HG03439 (cell line): ENCODE data around the gene CELA2A.
"Not testable (repeated sequence)": the region's sequence is repeated elsewhere in the genome, so short reads cannot be mapped to it uniquely, and the experiment has no call there.

ENCODE experiments used
- ATAC-seq: cut with Tn5 transposase; IDR thresholded peaks from one replicate; pipeline ENCODE4 v1.9.1; 2021; ENCODE audit warnings: mild to moderate bottlenecking, moderate library complexity; ENCODE audit not compliant: unreplicated experiment

The CELA2A gene

GRCh38 chr1:15424981-15425380 is 31.6 kb upstream of the CELA2A start:
- no peak for ATAC-seq

DNA sequence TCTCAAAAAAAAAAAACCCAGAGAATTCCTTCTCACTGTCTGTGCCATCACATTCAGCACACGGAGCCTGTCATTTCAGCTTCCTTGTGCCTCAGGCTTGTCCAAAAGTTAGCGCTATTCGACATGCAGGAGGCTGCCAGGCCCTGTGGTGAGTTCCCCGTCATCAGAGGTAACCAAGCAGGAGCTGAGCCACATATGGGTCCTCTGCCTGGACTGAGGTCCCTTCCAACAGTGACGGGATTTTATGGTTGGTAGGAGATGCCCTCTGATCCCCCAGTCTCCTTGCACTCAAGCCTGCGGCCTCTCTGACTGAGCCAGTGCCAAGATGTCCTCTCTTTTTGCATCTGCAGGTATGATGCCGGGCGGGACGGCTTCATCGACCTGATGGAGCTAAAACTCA is 31.0 kb upstream of the CELA2A start:
- no peak for ATAC-seq

DNA sequence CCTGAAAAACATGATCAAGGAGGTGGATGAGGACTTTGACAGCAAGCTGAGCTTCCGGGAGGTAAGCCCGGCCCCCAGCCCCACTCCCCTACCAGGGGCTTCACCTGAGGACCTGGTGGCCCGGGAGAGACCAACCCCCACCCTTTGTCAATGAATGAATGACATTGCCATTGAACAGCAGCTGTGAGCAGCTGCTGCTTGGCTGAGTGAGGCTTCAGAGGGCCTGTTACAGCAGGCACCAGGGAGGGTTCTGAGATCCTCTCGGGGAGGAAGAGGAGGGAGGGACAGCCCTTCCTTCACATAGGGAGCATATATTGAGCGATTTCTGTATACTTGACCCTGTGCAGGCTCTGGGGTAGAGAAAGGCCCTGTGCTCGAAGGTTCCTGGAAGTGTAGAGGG is 30.6 kb upstream of the CELA2A start:
- no peak for ATAC-seq

DNA sequence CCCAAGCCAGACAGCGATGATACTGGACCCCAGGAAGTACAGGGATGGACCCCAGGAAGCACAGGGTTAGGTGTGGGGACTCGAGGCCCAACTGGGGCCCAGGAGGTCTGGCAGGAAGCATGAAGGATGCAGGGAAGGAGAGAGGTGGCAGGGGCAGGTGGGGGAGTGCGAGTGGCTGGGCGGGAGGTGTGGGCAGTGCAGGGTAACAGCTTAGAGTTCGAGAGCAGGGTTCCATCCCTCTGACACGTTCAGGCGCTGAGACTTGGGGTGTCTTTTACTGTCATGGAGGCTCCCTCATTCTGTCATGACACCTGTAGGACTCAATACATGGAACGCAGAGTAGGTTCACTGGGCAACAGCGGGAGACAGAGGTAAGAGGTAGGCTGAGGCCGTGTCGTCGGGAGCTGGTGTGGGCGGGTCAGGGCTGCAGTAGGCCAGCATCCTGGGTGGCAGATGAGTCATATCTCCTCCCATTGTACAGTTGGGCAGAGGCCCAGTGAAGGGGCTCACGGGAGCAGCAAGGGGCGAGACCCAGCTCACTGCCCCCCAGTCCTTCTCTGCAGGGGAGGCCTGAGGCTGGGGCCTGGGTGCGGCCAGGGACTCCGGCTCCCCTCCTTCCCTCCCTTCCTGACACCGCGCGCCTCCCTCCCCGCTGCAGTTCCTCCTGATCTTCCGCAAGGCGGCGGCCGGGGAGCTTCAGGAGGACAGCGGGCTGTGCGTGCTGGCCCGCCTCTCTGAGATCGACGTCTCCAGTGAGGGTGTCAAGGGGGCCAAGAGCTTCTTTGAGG is 29.8 kb upstream of the CELA2A start:
- no peak for ATAC-seq

- ATAC-seq: no peak
These were observed 29.3 kb upstream of the CELA2A start for GRCh38 chr1:15427280-15427666.

GRCh38 chr1:15428252-15428651 is 28.3 kb upstream of the CELA2A start:
- not testable (repeated sequence) for ATAC-seq

GRCh38 chr1:15428815-15429435 is 27.6 kb upstream of the CELA2A start:
- ATAC-seq: no peak

GRCh38 chr1:15429701-15430149 is 26.8 kb upstream of the CELA2A start:
- no peak for ATAC-seq

- no peak for ATAC-seq
These were observed 25.6 kb upstream of the CELA2A start for GRCh38 chr1:15430787-15431570.

- no peak for ATAC-seq
These were observed 25.0 kb upstream of the CELA2A start for GRCh38 chr1:15431571-15431948.

DNA sequence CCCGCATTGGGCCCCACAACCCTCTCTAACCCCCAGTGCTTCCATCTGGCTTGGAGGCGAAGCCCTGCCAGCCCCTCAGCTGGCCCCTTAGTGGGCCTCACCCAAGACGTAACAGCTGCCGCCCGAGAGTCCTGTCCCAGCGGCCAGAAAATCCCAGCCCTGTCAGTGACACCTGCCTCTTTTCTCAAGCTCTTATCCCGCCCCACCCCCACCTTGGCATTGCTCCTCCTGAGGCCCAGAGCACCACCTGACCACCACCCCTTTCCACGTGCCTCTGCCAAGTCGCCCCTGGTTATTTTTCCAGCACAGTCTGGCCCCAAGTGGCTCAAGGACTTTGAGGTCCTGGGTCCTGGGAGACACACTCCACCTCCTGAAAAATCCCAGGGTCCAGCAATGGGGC is 24.2 kb upstream of the CELA2A start:
- no peak for ATAC-seq

- ATAC-seq: no peak
These were observed 23.1 kb upstream of the CELA2A start for GRCh38 chr1:15433471-15433870.

GRCh38 chr1:15434739-15435138 is 21.8 kb upstream of the CELA2A start:
- not testable (repeated sequence) for ATAC-seq

DNA sequence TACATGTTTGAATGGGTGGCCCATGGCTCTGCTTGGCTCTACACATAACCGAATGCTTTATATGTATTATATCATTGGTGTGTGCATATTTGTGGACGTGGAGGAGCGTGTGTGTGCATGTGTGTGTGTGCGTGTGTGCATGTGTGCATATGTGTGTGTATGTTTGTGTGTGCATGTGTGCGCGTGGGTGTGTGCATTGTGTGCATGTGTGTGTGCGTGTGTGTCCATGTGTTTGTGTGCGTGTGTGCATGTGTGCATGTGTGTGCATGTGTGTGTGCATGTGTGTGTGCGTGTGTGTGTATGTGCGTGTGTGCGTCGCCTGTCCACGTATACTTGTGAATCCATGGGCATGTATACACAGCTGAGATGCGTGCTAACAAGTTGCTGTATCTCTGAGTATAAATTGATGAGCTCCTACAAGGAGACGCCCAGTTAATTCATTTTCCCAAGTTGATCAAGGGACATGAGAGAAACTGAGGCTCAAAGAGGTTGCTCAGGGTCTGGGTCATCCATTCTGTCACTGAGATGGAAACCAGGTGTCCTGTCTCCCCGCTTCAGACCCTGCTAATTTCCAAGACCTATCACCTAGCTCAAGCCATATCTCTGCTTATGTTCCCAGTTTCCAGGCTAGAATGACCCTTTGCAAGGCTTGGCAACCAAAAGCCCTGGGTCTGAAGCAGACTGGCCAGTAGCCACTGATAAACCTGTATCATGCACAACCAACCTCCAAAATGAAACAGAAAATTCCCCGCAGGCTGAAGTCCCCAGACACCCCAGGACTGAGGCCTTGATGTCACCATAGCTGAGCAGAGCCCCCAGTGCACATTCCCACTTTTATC is 21.1 kb upstream of the CELA2A start:
- ATAC-seq: no peak

GRCh38 chr1:15436881-15437442 is 19.6 kb upstream of the CELA2A start:
- no peak for ATAC-seq

DNA sequence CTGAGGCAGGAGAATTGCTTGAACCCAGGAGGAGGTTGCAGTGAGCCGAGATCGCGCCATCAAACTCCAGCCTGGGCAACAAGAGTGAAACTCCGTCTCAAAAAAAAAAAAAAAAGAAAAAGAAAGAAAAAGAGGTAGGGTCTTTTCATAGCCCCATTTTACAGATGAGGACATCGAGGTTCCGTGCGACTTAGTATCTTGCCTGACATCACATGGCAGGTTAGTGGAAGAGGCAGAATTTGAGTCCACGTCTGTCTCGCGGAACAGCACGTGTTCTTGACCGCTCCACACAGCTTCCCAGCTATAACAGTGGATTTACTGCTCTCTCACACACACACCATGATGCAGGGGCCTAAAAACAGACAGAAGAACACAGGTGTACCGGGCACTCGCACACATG is 17.2 kb upstream of the CELA2A start:
- no peak for ATAC-seq

DNA sequence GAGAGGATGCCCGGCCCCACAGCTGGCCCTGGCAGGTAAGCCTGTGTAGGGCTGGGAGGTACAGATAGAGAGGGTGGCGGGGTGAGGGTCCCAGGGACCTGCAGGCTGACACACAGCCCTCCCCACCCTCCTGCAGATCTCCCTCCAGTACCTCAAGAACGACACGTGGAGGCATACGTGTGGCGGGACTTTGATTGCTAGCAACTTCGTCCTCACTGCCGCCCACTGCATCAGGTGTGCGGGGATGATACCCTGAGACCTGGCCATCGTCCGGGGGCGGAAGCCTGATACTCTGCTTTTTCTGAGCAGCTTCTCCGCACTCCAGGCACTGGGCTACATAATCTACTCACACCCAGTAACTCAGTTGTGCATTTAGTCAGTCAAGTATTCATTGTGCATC is 16.2 kb upstream of the CELA2A start:
- ATAC-seq: no peak

- no peak for ATAC-seq
These were observed 15.3 kb upstream of the CELA2A start for GRCh38 chr1:15441247-15441646.

GRCh38 chr1:15442119-15442518 is 14.4 kb upstream of the CELA2A start:
- no peak for ATAC-seq

GRCh38 chr1:15442759-15443158 is 13.8 kb upstream of the CELA2A start:
- ATAC-seq: no peak

DNA sequence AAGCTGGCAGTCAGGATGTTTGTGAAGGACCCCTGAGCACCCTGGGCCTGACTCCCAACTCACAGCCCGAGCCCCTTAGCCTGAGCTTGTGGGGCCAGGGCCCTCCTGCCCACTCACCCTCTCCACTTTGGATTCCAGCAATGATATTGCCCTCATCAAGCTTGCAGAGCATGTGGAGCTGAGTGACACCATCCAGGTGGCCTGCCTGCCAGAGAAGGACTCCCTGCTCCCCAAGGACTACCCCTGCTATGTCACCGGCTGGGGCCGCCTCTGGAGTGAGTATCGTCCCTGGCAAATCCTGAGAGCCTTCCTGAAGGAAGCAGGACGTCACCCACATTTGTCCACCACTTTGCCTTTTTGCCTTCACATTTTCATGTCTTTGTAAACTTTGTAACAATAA is 13.3 kb upstream of the CELA2A start:
- no peak for ATAC-seq
